Measurements from ENCODE around the gene ZNF496.

The ZNF496 gene

DNA sequence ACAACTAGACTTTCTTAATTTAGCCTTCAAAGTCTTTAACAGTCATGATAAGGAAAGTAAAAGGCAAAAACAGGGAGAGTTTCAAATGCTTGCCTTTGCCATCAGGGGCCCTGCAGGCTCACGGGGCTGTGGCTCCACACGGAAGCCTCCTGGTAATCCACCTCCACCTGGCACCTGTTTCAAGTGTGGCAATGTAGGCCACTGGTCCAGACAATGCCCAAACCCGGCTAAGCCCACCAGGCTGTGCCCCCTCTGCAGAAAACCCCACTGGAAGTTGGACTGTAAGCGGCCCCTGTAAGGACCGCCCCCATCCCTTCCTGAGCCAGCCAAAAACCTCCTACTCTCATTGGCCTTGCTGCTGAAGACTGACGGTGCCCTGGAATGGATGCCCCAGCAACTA lies 43.3 kb downstream of the ZNF496 start:
- no peak overlapping the region for H3K4me3 ChIP-seq (ENCODE audit: low read depth, low read length)
- TF ChIP-seq, protein P1, sequence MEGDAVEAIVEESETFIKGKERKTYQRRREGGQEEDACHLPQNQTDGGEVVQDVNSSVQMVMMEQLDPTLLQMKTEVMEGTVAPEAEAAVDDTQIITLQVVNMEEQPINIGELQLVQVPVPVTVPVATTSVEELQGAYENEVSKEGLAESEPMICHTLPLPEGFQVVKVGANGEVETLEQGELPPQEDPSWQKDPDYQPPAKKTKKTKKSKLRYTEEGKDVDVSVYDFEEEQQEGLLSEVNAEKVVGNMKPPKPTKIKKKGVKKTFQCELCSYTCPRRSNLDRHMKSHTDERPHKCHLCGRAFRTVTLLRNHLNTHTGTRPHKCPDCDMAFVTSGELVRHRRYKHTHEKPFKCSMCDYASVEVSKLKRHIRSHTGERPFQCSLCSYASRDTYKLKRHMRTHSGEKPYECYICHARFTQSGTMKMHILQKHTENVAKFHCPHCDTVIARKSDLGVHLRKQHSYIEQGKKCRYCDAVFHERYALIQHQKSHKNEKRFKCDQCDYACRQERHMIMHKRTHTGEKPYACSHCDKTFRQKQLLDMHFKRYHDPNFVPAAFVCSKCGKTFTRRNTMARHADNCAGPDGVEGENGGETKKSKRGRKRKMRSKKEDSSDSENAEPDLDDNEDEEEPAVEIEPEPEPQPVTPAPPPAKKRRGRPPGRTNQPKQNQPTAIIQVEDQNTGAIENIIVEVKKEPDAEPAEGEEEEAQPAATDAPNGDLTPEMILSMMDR (IDR thresholded peaks at IDR 0.05; ENCODE audit: low read depth, low read length, missing control alignments): no peak
- DNase-seq (ENCODE audit: low read depth): no peak
- in situ Hi-C loops (cut with HindIII; ENCODE audit: low sequenced_read_pairs): no loop called here

DNA sequence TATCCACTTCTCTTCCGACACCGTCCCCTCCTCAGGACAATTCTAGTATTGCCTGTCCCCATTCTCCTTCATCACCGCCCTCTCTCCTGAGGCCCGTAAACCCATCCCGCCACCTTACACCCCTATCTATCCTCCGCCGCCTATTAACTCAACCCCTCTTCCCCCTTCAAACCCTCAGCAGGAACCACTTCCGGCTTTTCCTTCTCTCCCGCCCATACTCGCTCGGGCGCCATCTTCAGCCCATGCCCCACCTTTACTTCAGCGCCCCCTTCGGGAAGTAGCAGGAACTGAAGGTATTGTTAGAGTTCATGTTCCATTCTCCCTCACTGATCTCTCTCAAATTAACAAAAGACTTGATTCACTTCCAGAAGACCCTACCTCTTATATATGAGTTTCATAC lies 44.2 kb downstream of the ZNF496 start:
- DNase-seq (ENCODE audit: low read depth): no peak
- H3K4me3 ChIP-seq (ENCODE audit: low read depth, low read length): no peak overlapping the region
- TF ChIP-seq, protein P1 (IDR thresholded peaks at IDR 0.05; ENCODE audit: low read depth, low read length, missing control alignments): no peak
- in situ Hi-C loops (cut with HindIII; ENCODE audit: low sequenced_read_pairs): no loop called here

DNA sequence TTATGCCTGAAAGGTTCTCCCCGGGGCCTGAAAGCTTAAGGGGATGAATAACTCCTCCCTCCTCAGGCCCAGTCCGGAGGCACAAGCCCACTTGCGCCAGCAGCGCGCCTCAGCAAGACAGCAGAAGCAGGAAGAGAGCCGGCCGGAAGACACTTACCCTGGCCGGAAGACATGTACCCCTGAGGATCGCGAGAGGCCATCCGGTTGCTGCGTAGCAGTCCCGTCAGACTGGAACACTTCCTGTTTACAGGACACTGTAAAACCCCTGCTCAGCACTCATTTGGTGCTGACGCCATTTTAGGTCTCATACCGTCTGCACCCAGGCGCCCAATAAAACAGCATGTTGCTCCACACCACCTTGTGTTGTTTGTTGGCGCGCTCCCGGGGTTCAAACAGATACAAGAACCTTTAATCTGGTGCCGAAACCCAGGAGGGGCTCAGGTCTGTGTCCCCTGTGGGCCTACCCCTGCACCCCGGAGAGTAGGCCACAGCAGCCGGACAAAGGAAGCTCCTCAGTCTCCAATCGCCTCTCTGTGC lies 45.5 kb downstream of the ZNF496 start:
- in situ Hi-C loops (cut with HindIII; ENCODE audit: low sequenced_read_pairs): no loop called here
- DNase-seq (ENCODE audit: low read depth): no peak
- TF ChIP-seq, protein P1 (IDR thresholded peaks at IDR 0.05; ENCODE audit: low read depth, low read length, missing control alignments): no peak
- no peak overlapping the region for H3K4me3 ChIP-seq (ENCODE audit: low read depth, low read length)

DNA sequence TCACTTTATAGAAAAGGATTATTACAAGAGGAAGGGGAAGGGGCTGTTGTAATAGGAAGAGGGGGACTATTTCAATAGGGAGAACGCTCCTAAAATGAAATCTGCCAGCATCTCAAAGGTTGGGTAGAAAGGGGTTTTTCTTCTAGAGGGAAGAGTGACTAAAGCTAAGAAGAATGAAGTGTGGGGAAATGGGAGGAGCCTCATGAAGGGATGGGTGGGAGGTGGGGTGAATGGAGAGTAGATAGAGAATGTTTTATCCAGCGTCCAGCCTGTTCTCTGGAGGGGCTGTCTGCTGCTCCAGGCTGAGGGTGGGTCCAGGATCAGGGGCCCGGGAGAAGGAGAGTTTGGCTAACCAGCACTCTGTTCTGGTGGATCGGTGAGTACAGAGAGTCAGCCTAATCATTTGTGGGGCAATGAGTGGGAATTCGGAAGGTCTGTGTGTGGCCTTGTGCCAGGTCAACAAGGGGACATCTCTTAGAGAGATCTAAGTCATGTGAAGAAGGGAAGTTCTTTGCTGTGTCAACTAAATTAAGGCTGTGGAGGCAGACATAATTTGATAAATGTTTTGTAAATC lies 50.6 kb downstream of the ZNF496 start:
- DNase-seq (ENCODE audit: low read depth): no peak
- no peak overlapping the region for H3K4me3 ChIP-seq (ENCODE audit: low read depth, low read length)
- in situ Hi-C loops (cut with HindIII; ENCODE audit: low sequenced_read_pairs): no loop called here
- TF ChIP-seq, protein P1 (IDR thresholded peaks at IDR 0.05; ENCODE audit: low read depth, low read length, missing control alignments): no peak

DNA sequence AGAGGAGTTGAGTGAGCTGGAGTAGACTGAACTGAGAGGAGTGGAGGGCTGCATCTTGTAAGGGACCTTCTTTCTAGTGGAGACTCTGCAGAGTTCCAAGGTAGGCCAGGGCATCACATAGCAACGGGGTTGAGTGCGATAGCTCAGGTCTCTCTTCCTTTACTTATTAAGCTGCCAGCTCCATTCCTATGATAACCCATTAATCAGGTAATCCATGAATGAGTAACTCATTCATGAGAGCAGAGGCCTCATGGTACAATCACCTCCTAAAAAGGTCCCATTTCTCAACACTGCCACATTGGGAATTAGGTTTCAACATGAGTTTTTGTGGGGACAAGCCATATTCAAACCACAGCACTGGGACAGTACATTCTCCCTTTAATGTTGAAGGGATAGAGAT lies 54.5 kb downstream of the ZNF496 start:
- H3K4me3 ChIP-seq (ENCODE audit: low read depth, low read length): no peak overlapping the region
- in situ Hi-C loops (cut with HindIII; ENCODE audit: low sequenced_read_pairs): no loop called here
- no peak for DNase-seq (ENCODE audit: low read depth)
- TF ChIP-seq, protein P1 (IDR thresholded peaks at IDR 0.05; ENCODE audit: low read depth, low read length, missing control alignments): no peak

DNA sequence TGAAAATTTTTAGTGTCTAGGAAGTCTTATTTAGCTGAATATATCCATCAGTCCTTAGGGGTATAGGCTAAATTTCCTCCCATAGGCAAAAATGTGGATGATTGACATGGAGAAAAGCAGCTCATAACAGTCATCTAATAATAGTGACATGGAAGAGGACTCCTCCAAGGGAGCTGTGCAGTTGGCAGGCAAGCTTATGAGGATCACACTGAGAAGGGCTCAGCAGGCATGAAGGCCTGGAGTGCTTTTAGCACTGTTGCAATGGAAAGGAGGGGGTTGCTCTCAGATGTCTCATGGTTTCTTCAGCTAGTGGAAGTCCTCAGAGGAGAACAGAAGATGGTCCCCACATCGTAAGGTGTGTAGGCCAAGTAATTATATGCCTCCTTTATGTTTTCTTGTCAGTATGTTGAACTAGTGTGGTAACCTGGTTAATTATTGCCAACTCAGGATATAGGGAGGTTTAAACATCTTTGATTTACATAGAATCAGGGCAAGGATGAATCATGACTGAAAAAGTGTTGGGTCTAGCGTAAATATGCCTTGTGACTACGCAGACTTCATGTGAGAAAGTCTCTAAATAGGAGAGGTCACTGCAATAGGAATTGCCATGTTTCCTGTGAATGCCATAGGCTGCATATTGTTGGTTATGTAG lies 56.9 kb downstream of the ZNF496 start:
- in situ Hi-C loops (cut with HindIII; ENCODE audit: low sequenced_read_pairs): no loop called here
- no peak overlapping the region for H3K4me3 ChIP-seq (ENCODE audit: low read depth, low read length)
- DNase-seq (ENCODE audit: low read depth): no peak
- TF ChIP-seq, protein P1 (IDR thresholded peaks at IDR 0.05; ENCODE audit: low read depth, low read length, missing control alignments): no peak

All from astrocyte of the cerebellum (primary cell).